Measurements from ENCODE around the gene AGPAT4. TPM values are rescaled to one million over a fixed set of nuclear protein-coding genes. Genes with fewer than 3 reads are reported as not detected.
A peak's percentile ranks its signal among the peaks of the same experiment; 100 is the strongest.

AGPAT4 gene
- total and polyA plus RNA-seq, 2 of the 13 experiments (the other 11 are each of a cell fraction or from before 2014, with no cell fraction given): 0.07 to 0.13 TPM

- TF ChIP-seq ZNF124 (CRISPR knock-in tag; IDR thresholded peaks at IDR 0.05) (0 out of 2 replicates have a peak, but pooled peaks have one; percentile 5), ZNF326 (CRISPR knock-in tag; IDR thresholded peaks at IDR 0.05; ENCODE audit: borderline replicate concordance) (no peak), ZNF431 (CRISPR knock-in tag; IDR thresholded peaks at IDR 0.05; ENCODE audit: borderline replicate concordance, low read depth) (0 out of 2 replicates have a peak, but pooled peaks have one; percentile 7), ZFY (CRISPR knock-in tag; IDR thresholded peaks at IDR 0.05) (0 out of 2 replicates have a peak, but pooled peaks have one; percentile 9), ZNF674 (CRISPR knock-in tag; IDR thresholded peaks at IDR 0.05; ENCODE audit: low read depth) (0 out of 2 replicates have a peak, but pooled peaks have one; percentile 35), AHDC1 (CRISPR knock-in tag; IDR thresholded peaks at IDR 0.05; ENCODE audit: borderline replicate concordance) (0 out of 2 replicates have a peak, but pooled peaks have one; percentile 14), FOXO4 (CRISPR knock-in tag; conservative IDR thresholded peaks at IDR 0.05) (0 out of 2 replicates have a peak, but pooled peaks have one; percentile 59)
Measured at GRCh38 chr6:161136655-161137054, 137.2 kb downstream of the AGPAT4 start (continued).

Data from HepG2 (cell line).